GM11168 (cell line): ENCODE measurements around the gene CELSR1.
"Not testable (repeated sequence)": the region's sequence is repeated elsewhere in the genome, so short reads cannot be mapped to it uniquely, and the experiment has no call there.

Source experiments
- in situ Hi-C: fragments of 300-500 bp; cut with MboI; formaldehyde crosslinking; loops from one replicate; pipeline ENCODE4 v1.12.0; 2022; ENCODE audit warnings: low sequenced_read_pairs; ENCODE audit not compliant: unreplicated experiment

The CELSR1 gene

GRCh38 chr22:46409631-46410210 is 127.7 kb downstream of the CELSR1 start:
- in situ Hi-C loops = no loop called here

GRCh38 chr22:46408568-46409506 is 128.6 kb downstream of the CELSR1 start:
- in situ Hi-C loops = no loop called here

DNA sequence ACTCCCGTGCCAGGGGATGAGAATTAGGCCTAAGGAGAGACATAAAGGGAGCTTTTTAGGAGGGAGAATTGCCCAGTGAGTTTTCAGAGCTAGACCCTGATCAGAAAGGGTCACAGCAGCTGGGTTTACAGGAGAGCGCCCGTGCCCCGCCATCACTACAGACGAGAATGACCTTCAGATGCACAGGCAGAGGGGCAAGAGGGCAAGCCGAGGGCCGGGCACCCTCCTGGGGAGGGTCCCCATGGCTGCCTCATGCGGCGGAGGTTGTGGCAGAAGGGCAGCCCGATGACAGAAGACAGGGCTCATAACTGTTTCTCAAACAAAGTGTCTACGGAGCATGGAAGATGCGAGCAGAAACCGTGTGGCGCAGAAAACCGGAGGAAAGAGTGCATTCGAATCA is 129.7 kb downstream of the CELSR1 start:
- in situ Hi-C loops = no loop called here

- in situ Hi-C loops = no loop called here
Measured at GRCh38 chr22:46406791-46407190, 130.6 kb downstream of the CELSR1 start.

DNA sequence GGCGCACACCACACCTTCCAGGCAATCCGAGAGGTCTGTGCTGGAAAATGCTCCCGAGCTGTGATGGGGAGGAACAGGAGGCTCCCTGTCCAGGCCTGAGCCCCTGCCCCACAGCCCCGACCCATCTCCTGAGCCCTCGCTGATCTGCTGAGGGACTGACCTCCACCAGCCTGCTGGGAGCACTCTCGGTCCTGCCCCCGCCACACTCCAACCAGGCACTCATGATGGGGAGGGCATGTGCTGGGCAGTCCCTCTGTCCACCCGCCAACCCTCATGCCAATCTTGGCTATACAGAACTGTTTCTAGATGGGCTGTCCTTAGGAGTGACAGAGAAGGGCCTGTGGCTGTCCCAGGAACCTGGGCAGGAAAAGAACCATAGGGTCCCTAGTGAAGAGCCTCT is 131.1 kb downstream of the CELSR1 start:
- in situ Hi-C loops = no loop called here

DNA sequence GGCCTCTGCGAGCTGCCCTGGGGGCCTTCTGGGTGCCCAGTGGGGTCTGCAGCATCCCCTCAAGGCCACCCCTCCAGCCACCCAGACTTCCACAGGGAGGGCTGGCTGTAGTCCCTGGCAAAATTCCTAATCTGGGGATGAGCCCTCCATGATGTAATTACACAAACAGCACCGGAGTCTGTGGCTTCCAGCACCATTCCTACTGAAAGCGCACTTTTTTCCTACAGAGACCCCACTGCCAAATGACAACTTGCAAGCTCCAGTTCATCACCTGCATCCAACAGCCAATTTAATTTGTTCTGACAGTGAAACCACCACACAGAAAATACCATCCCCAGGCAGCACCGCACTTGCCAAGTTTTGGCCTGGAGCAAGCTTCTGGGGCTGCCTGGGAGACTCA is 131.5 kb downstream of the CELSR1 start:
- in situ Hi-C loops = no loop called here

DNA sequence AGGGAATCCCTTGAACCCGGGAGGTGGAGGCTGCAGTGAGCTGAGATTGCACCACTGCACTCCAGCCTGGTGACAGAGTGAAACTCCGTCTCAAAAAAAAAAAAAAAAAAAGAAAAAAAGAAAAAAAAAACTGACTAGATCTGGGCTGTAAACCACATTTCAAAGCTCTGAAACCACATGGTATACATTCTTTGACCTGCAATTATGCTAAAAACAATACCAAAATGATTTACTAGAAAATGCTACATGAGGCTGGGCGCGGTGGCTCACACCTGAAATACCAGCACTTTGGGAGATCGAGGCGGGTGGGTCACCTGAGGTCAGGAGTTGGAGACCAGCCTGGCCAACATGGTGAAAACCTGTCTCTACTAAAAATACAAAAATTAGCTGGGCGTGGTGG is 133.5 kb downstream of the CELSR1 start:
- in situ Hi-C loops = not testable (repeated sequence)

DNA sequence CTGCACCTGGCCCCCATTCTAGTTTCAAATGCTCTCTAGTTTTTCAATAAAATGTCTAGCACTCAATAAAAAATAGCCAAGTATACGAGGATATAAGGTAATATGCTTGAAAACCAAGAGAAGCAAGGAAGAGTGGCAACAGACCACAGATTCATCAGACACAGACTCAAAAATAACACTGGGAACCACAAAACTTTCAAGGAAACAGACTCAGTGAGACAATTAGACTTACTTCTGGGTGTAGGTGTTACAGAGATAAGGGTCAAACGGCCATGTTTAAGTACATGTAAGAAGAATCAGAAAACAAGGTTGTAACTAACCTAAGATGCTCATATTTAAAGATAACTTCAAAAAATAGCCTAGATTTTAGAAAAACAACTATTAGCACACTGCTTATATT is 134.9 kb downstream of the CELSR1 start:
- in situ Hi-C loops = no loop called here

- in situ Hi-C loops = no loop called here
Measured at GRCh38 chr22:46401370-46401769, 136.1 kb downstream of the CELSR1 start.

DNA sequence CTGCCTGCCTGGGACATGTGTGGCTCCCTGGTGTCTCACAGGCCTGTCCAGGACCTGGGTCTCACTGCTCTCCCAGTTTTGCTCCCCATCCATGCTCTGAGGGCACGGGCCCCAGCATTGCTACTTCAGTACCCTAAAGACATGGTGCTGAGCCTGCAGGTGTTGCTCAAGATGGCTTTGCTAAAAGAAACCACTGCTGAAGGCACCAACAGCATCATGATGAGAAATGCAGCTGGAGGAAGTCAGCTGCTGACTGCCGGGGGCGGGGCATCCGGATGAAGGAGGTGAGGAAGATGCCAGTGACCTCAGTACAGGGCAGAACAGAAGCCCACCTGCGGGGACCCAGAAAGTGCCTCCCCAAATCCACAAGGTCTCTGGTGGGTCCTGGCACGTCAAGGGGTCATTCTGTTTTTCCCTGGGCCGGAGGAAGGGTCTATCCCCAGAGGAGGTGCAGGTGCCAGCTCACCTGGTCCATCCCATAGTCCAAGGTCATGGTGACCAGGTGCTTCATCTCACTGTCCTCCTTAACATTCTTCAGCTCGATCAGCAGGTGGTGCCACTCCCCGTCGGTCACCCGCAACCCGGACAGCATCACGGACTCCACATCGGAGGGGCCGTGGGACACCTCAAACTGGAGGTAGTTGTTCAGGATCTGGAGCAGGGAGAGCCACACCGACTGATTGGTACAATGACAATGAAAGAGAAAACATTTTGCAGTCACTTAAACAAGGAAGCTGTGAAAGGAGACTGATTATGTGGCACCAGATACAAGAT is 138.0 kb downstream of the CELSR1 start:
- in situ Hi-C loops = no loop called here

DNA sequence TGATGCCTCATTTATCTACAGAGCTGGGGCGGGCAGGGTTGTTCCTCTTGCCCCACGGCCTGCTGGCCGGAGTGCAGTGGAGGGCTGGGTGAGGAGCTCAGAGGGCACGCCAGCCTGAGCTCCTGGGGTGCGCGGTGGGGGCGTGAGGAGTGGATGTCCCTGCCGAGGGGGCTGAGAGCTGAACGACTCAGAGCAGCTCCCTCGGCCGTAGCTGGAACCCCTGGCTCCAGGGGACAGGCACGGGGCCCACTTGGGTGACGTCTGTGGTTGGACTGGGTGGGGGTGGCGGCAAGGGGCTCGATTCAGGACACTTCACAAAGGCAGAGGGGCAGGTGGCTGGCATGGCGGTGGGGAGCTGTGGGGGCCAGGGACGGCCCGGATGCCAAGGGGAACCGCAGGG is 139.5 kb downstream of the CELSR1 start:
- in situ Hi-C loops = no loop called here

- in situ Hi-C loops = no loop called here
Measured at GRCh38 chr22:46397514-46397913, 139.9 kb downstream of the CELSR1 start.

DNA sequence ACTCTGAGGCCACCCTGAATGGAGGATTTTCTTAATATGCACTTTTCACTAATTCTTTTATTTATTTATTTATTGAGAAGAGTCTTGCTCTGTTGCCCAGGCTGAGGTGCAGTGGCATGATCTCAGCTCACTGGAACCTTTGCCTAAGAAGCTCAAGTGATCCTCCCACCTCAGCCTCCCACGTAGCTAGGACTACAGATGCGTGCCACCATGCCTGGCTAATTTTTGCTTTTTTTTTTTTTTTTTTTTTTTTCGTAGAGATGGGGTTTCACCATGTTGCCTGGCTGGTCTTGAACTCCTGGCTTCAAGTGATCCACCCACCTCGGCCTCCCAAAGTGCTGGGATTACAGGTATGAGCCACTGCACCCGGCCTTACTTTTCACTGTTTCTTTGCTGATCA is 140.4 kb downstream of the CELSR1 start:
- in situ Hi-C loops = not testable (repeated sequence)

GRCh38 chr22:46395145-46395544 is 142.3 kb downstream of the CELSR1 start:
- in situ Hi-C loops = no loop called here

GRCh38 chr22:46394622-46395021 is 142.8 kb downstream of the CELSR1 start:
- in situ Hi-C loops = no loop called here

GRCh38 chr22:46393873-46394272 is 143.5 kb downstream of the CELSR1 start:
- in situ Hi-C loops = no loop called here

DNA sequence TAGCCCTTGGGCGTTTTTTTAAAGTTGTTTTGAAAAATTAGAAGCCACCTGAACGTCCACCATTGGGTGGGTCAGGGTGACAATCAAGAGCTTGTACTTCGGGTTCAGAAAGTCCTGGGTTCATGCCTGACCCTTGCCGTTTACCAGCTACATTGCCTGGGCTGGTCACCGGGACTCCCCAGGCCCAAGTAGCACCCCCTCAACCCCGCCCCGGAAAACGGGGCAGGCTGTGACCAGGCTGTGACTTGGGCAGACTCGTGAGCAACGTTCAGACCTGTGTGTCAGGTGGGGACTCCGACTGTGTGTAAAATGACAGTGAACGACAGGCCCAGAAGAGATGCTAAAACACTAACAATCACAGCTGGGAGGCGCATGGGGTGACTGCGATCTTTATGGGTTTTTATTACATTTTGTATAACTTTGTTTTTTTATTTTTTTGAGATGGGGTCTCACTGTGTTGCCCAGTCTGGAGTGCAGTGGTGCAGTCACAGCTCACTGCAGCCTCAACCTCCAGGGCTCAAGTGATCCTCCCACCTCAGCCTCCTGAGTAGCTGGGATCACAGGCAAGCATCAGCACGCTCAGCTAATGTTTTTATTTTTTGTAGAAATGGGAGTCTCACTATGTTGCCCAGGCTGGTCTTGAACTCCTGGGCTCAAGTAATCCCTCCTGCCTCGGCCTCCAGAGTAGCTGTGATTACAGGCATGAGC is 145.1 kb downstream of the CELSR1 start:
- in situ Hi-C loops = no loop called here

- in situ Hi-C loops = no loop called here
Measured at GRCh38 chr22:46391486-46392136, 145.8 kb downstream of the CELSR1 start.

- in situ Hi-C loops = no loop called here
Measured at GRCh38 chr22:46390652-46391301, 146.6 kb downstream of the CELSR1 start.
